OCI-LY1 (cell line): ENCODE data around the gene LRFN4.

Source experiments
- H2AFZ ChIP-seq: fragments of 200-600 bp; sonication (generic), shearing (Covaris generic); 2 replicates; pipeline ENCODE4 v1.6.0; 2014; ENCODE audit warnings: antibody characterized with exemption, mild to moderate bottlenecking, low read length
- H3F3A ChIP-seq: fragments of 200-600 bp; sonication (generic), shearing (Covaris generic); 2 replicates; pipeline ENCODE4 v1.6.0; 2014; ENCODE audit warnings: mild to moderate bottlenecking, antibody characterized with exemption, low read length, moderate library complexity; ENCODE audit not compliant: insufficient read depth
- H3K27ac ChIP-seq: fragments of 200-600 bp; sonication (generic); 2 replicates; pipeline ENCODE4 v1.5.1; 2014; ENCODE audit warnings: low read length, mixed run types, mild to moderate bottlenecking, low read depth; ENCODE audit not compliant: poor library complexity, severe bottlenecking
- H3K27me3 ChIP-seq: fragments of 200-600 bp; sonication (generic); 2 replicates; pipeline ENCODE4 v1.6.0; 2014; ENCODE audit warnings: antibody characterized with exemption, mild to moderate bottlenecking, low read length, moderate library complexity; ENCODE audit not compliant: insufficient read depth
- H3K36me3 ChIP-seq: fragments of 200-600 bp; sonication (generic); 2 replicates; pipeline ENCODE4 v1.6.1; 2014; ENCODE audit warnings: mild to moderate bottlenecking, antibody characterized with exemption, low read length, moderate library complexity, mixed read lengths; ENCODE audit not compliant: insufficient read depth
- H3K4me1 ChIP-seq: fragments of 200-600 bp; sonication (generic); 2 replicates; pipeline ENCODE4 v1.5.1; 2014; ENCODE audit warnings: mild to moderate bottlenecking, low read length, moderate library complexity; ENCODE audit not compliant: insufficient read depth, severe bottlenecking
- H3K4me2 ChIP-seq: fragments of 200-600 bp; sonication (generic), shearing (Covaris generic); 2 replicates; pipeline ENCODE4 v1.6.1; 2014; ENCODE audit warnings: low read length
- H3K4me3 ChIP-seq: fragments of 200-600 bp; sonication (generic); 2 replicates; pipeline ENCODE4 v1.5.1; 2014; ENCODE audit warnings: low read length, low read depth, mild to moderate bottlenecking, mixed read lengths; ENCODE audit not compliant: poor library complexity, severe bottlenecking
- H3K79me2 ChIP-seq: fragments of 200-600 bp; shearing (Covaris generic); 2 replicates; pipeline ENCODE4 v1.6.1; 2016; ENCODE audit warnings: mixed run types, low read length, mixed read lengths; ENCODE audit not compliant: insufficient read depth
- H3K9ac ChIP-seq: fragments of 200-600 bp; sonication (generic), shearing (Covaris generic); 2 replicates; pipeline ENCODE4 v1.6.1; 2014; ENCODE audit warnings: mild to moderate bottlenecking, low read length, mixed read lengths
- H3K9me2 ChIP-seq: fragments of 200-600 bp; sonication (generic), shearing (Covaris generic); 2 replicates; pipeline ENCODE4 v1.6.1; 2014; ENCODE audit warnings: low read depth, mild to moderate bottlenecking, low read length, mixed read lengths
- H3K9me3 ChIP-seq: fragments of 200-600 bp; shearing (Covaris generic); 2 replicates; pipeline ENCODE4 v1.6.1; 2014; ENCODE audit warnings: low read length, mixed read lengths
- H4K20me1 ChIP-seq: fragments of 200-600 bp; sonication (generic), shearing (Covaris generic); 2 replicates; pipeline ENCODE4 v1.6.0; 2016; ENCODE audit warnings: mild to moderate bottlenecking, low read length; ENCODE audit not compliant: insufficient read depth
- CTCF ChIP-seq: fragments of 200-600 bp; sonication (generic), shearing (Covaris generic); IDR thresholded peaks from 2 replicates; pipeline ENCODE4 v1.5.1; 2017; ENCODE audit warnings: mild to moderate bottlenecking, antibody characterized with exemption, low read length, moderate library complexity, mixed read lengths
- EZH2 ChIP-seq: fragments of 200-600 bp; sonication (generic), shearing (Covaris generic); IDR thresholded peaks from 2 replicates; pipeline ENCODE4 v1.8.0; 2017; ENCODE audit warnings: borderline replicate concordance, mixed run types, mild to moderate bottlenecking, antibody characterized with exemption, low read length, moderate library complexity, mixed read lengths

Gene LRFN4

GRCh38 chr11:66854231-66854661 is 2.6 kb upstream of the LRFN4 start:
- H4K20me1 ChIP-seq = no peaks in the 10 kb centered on the region

GRCh38 chr11:66854729-66855211 is 2.1 kb upstream of the LRFN4 start:
- peaks cover 20% of the 10 kb centered on the region for H3K4me1 ChIP-seq
- H3F3A ChIP-seq = no peaks in the 10 kb centered on the region
- H3K9me2 ChIP-seq = no peaks in the 10 kb centered on the region
- no peak overlapping the region for H2AFZ ChIP-seq
- H3K9ac ChIP-seq = no peak overlapping the region
- no peaks in the 10 kb centered on the region for H3K9me3 ChIP-seq
- no peaks in the 10 kb centered on the region for H4K20me1 ChIP-seq
- no peak overlapping the region for H3K27ac ChIP-seq
- no peak overlapping the region for H3K4me2 ChIP-seq
- no peaks in the 10 kb centered on the region for H3K36me3 ChIP-seq
- H3K27me3 ChIP-seq = 0 out of 2 replicates have a peak, but pooled peaks cover 7% of the 10 kb centered on the region
- TF ChIP-seq EZH2 (no peak), CTCF (no peak)
- no peaks in the 10 kb centered on the region for H3K79me2 ChIP-seq
- H3K4me3 ChIP-seq = no peak overlapping the region

More at GRCh38 chr11:66854231-66854661, 2.6 kb upstream of the LRFN4 start:
- no peaks in the 10 kb centered on the region for H3K9me3 ChIP-seq
- H3K36me3 ChIP-seq = no peaks in the 10 kb centered on the region
- no peak overlapping the region for H3K27ac ChIP-seq
- no peak overlapping the region for H3K4me3 ChIP-seq
- 0 out of 2 replicates have a peak, but pooled peaks cover 7% of the 10 kb centered on the region for H3K27me3 ChIP-seq
- no peak overlapping the region for H2AFZ ChIP-seq
- H3K79me2 ChIP-seq = no peaks in the 10 kb centered on the region
- TF ChIP-seq EZH2 (no peak), CTCF (no peak)
- no peaks in the 10 kb centered on the region for H3K9me2 ChIP-seq
- no peak overlapping the region for H3K4me2 ChIP-seq
- H3K4me1 ChIP-seq = peaks cover 20% of the 10 kb centered on the region
- H3F3A ChIP-seq = no peaks in the 10 kb centered on the region
- H3K9ac ChIP-seq = no peak overlapping the region

GRCh38 chr11:66855574-66856495 is 1.0 kb upstream of the LRFN4 start:
- H3K36me3 ChIP-seq = no peaks in the 10 kb centered on the region
- TF ChIP-seq EZH2 = no peak
- TF ChIP-seq CTCF = no peak
- H3K4me3 ChIP-seq = peak overlapping the region; percentile 82
- peaks cover 20% of the 10 kb centered on the region for H3K4me1 ChIP-seq
- 0 out of 2 replicates have a peak, but pooled peaks cover 7% of the 10 kb centered on the region for H3K27me3 ChIP-seq
- H3F3A ChIP-seq = no peaks in the 10 kb centered on the region
- H3K9me3 ChIP-seq = no peaks in the 10 kb centered on the region
- no peaks in the 10 kb centered on the region for H4K20me1 ChIP-seq
- peak overlapping the region; percentile 65 for H3K9ac ChIP-seq
- H3K4me2 ChIP-seq = peak overlapping the region; percentile 87
- H3K27ac ChIP-seq = peak overlapping the region; percentile 32
- no peak overlapping the region for H2AFZ ChIP-seq
- H3K79me2 ChIP-seq = no peaks in the 10 kb centered on the region
- no peaks in the 10 kb centered on the region for H3K9me2 ChIP-seq
